HG03139 (cell line): ENCODE measurements around the gene CEP131.
"Not testable (repeated sequence)": the region's sequence is repeated elsewhere in the genome, so short reads cannot be mapped to it uniquely, and the experiment has no call there.

Source experiments
- ATAC-seq: cut with Tn5 transposase; IDR thresholded peaks from one replicate; pipeline ENCODE4 v1.9.1; 2021; ENCODE audit not compliant: unreplicated experiment

CEP131 gene

GRCh38 chr17:81228834-81229665 lies 6.3 kb upstream of the CEP131 start:
- no peak for ATAC-seq

GRCh38 chr17:81228420-81228819 lies 5.7 kb upstream of the CEP131 start:
- no peak for ATAC-seq

GRCh38 chr17:81227630-81228029 lies 4.9 kb upstream of the CEP131 start:
- not testable (repeated sequence) for ATAC-seq

- no peak for ATAC-seq
These were observed 981 bp upstream of the CEP131 start for GRCh38 chr17:81223762-81224130.

GRCh38 chr17:81222620-81222905 lies 202 bp downstream of the CEP131 start:
- no peak for ATAC-seq

GRCh38 chr17:81221842-81222619 lies 734 bp downstream of the CEP131 start:
- no peak for ATAC-seq

GRCh38 chr17:81221371-81221841 lies 1.4 kb downstream of the CEP131 start:
- no peak for ATAC-seq

- ATAC-seq = no peak
These were observed 3.1 kb downstream of the CEP131 start for GRCh38 chr17:81219476-81220180.

- no peak for ATAC-seq
These were observed 3.8 kb downstream of the CEP131 start for GRCh38 chr17:81218991-81219390.

GRCh38 chr17:81218459-81218858 lies 4.3 kb downstream of the CEP131 start:
- no peak for ATAC-seq

- ATAC-seq = no peak
These were observed 5.3 kb downstream of the CEP131 start for GRCh38 chr17:81217491-81217890.

- no peak for ATAC-seq
These were observed 8.8 kb downstream of the CEP131 start for GRCh38 chr17:81213978-81214377.

- ATAC-seq = no peak
These were observed 10.4 kb downstream of the CEP131 start for GRCh38 chr17:81212365-81212764.

GRCh38 chr17:81210868-81211267 lies 11.9 kb downstream of the CEP131 start:
- ATAC-seq = no peak

GRCh38 chr17:81210466-81210865 lies 12.3 kb downstream of the CEP131 start:
- ATAC-seq = no peak

- ATAC-seq = no peak
These were observed 13.6 kb downstream of the CEP131 start for GRCh38 chr17:81209141-81209540.

GRCh38 chr17:81208651-81209050 lies 14.1 kb downstream of the CEP131 start:
- ATAC-seq = no peak

GRCh38 chr17:81207610-81208581 lies 14.9 kb downstream of the CEP131 start:
- ATAC-seq = no peak

- ATAC-seq = no peak
These were observed 16.1 kb downstream of the CEP131 start for GRCh38 chr17:81206657-81207056.

- ATAC-seq = no peak
These were observed 16.6 kb downstream of the CEP131 start for GRCh38 chr17:81206166-81206565.

- no peak for ATAC-seq
These were observed 18.2 kb downstream of the CEP131 start for GRCh38 chr17:81204578-81204977.
